GM21786 (cell line): ENCODE results near the gene GSN.
A peak's percentile ranks its signal among the peaks of the same experiment; 100 is the strongest.

Experiments used
- ATAC-seq: cut with Tn5 transposase; IDR thresholded peaks from one replicate; pipeline ENCODE4 v1.9.1; 2021; ENCODE audit not compliant: unreplicated experiment

The GSN gene

DNA sequence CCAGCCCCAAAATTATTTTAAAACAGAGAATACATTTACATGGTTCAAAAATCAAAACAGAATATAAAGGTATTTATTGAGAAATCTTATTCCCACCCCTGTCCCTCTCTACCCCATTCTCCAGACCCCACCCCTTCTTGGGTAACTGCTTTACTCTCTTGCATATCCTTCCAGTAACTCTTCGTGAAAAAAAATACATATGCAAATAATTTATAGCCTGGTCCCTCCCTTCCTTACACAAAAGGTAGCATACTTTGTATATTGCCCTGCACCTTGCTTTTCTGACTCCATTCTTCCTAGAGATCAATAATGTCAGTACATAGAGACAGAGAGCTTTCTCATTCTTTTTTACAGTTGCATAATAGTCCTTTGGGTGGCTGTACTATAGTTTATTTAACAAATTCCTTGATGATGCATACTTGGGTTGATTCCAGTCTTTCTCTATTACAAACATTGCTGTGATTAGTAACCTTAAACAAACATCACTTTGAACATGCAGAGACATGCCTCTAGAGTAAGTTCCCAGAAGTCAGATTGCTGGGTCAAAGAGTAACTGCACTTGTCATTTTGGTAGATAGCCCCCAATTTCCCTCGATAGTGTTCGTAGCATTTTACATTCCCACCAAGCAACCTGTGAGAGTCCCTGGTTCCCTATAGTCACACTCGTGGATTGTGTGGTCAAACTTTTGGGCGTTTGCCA is 54.2 kb downstream of the GSN start:
- no peak for ATAC-seq

DNA sequence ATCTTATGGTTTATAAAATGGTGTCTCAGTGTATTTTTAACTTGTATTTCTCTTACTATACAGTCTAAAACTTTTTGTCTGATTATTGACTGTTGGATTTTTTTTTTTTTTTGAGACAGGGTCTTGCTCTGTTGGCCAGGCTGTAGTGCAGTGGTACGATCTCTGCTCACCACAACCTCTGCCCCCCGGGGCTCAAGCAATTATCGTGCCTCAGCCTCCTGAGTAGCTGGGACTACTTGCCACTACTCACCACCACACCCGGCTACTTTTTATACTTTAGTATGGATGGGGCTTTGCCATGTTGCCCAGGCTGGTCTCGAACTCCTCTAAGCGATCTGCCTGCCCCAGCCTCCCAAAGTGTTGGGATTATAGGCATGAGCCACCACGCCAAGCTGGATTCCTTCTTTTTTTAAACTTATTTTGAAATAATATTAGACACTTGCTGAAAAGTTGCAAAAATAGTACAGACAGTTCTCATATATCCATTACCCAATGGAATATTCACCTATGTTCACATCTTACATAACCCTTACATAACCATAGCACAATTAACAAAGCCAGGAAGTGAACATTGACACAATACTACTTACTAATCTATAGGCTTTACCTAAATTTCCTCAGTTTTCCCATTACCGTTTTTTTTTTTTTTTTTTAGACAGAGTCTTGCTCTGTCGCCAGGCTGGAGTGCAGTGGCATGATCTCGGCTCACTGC is 54.9 kb downstream of the GSN start:
- no peak for ATAC-seq

DNA sequence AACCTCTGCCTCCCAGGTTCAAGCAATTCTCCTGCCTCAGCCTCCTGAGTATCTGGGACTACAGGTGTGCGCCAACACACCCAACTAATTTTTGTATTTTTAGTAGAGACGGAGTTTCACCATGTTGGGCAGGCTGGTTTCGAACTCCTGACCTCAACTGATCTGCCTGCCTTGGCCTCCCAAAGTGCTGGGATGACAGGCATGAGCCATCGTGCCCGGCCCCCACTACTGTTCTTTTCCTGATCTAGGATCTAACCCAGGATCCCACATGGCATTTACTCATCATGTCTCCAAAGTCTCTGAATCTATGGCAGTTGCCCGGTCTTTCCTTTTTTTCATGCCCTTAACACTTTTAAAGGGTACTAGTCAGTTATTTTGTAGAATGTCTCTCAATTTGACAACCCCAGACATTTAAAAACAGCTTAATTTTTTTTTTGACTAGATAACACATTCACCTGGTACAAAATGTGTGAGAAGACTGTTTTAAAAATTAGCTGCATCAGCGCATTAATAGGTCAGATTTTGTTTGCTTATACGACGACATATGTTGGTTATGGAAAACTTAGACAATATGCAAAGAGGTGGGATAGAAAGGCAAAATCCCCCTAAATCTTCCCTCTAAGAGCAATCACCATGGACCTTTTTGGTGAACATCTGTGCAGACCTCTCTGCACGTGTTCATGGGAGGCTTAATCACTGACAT is 55.6 kb downstream of the GSN start:
- no peak for ATAC-seq

DNA sequence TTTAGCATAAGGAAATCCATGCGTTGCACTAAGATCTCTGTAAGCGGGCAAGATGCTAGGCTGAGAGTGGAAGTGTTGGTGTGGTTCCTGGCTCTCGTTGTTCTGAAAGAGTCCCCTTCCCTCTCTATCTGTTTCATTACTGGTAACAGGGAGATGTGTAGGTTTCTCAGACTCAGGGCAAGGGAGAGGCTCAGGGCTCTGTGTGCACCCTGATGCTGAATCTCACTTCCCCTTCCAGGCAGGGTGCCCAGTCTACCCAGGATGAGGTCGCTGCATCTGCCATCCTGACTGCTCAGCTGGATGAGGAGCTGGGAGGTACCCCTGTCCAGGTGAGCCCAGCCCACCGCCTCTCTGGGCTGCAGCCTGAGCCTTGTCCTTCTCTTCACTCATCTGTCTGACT is 56.4 kb downstream of the GSN start:
- no peak for ATAC-seq

DNA sequence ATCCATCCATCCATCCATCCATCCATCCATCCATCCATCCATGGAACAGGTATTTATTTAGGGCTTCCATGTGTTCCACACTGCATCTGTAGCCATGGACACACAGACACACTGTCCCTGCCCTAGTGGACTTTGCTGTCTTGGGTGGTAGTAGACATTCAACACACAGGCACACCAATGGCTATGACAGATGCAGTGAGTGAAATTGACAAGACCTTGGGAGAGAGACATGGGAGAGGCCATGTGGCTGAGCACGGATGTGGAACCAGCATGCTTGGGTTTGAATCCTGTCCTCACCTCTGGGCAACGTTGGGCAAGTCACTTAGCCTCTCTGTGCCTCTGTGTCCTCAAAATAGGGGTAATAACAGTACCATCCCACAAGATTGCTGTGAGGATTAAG is 56.8 kb downstream of the GSN start:
- no peak for ATAC-seq

- ATAC-seq = no peak
Measured at GRCh38 chr9:121325387-121325786, 57.4 kb downstream of the GSN start.

- no peak for ATAC-seq
Measured at GRCh38 chr9:121326130-121326838, 58.3 kb downstream of the GSN start.

DNA sequence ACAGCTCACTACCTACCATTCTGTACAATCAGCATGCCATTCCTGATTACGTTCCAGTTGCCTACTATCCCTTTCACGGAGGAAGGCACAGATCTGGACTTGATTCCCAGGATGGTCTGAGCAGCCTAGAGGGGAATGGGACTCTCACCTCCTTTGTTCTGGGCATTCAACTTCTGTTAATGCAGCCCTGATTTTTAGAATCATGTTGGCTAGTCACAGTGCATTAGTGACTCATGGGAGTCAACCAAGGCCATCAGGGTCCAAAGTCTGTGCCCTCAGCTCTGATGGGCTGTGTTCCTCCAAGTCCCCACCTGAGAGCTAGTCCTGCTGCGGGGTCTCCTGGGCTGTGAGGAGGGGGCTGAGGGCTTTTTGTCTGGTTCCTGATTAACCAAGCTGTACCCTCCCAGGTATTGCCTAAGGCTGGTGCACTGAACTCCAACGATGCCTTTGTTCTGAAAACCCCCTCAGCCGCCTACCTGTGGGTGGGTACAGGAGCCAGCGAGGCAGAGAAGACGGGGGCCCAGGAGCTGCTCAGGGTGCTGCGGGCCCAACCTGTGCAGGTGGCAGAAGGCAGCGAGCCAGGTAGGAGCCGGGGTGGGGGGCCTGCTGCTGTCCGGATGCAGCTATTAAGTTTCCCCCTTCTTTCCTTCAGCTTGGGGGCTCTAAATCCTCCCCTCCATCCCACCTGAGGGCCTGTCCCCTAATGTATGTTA is 59.1 kb downstream of the GSN start:
- ATAC-seq = no peak

- ATAC-seq = no peak
Measured at GRCh38 chr9:121328476-121328875, 60.5 kb downstream of the GSN start.

DNA sequence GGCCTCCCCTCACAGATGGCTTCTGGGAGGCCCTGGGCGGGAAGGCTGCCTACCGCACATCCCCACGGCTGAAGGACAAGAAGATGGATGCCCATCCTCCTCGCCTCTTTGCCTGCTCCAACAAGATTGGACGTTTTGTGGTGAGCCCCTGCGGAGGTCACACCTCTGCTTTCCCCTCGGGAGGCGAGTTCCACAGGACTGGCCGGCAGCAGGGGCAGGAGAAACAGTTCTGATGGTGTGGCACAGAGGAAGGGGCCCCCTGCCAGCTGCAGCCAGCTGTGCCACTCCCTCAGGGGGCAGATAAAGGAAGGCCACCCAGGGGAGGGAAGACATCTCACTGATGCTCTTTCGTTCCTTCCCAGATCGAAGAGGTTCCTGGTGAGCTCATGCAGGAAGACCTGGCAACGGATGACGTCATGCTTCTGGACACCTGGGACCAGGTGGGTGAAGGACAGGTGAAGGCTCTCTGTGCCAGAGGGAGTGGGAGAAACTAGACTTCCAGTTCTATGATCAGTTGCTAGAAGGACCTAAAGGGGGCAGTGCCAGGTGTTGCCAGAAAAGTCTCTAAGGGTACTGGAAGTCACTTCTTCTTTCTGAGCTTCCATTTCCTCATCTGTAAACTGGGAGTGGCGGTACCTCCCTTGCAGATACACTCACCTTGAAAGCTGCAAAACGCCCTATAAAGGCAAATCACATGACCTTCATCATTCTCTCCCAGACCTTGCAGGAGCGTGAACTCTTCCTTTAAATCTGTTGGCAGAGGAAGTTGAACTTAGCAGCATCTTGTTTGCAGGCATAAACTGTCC is 61.1 kb downstream of the GSN start:
- no peak for ATAC-seq

DNA sequence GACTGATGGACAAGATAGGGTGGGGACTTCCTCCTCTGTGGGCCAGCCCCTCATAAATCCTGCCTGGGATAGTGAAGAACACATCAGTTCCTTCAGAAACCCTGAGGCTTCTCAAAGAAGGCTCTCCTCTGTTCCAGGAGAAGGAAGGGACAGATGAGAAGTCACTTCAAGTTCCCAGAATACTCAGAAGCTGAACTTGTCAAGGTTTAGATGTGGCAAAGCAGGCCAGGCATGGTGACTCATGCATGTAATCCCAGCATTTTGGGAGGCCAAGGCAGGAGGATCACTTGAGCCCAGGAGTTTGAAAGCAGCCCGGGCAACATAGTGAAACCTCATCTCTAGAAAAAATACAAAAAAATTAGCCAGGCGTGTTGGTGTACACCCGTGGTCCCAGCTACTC is 63.6 kb downstream of the GSN start:
- no peak for ATAC-seq

DNA sequence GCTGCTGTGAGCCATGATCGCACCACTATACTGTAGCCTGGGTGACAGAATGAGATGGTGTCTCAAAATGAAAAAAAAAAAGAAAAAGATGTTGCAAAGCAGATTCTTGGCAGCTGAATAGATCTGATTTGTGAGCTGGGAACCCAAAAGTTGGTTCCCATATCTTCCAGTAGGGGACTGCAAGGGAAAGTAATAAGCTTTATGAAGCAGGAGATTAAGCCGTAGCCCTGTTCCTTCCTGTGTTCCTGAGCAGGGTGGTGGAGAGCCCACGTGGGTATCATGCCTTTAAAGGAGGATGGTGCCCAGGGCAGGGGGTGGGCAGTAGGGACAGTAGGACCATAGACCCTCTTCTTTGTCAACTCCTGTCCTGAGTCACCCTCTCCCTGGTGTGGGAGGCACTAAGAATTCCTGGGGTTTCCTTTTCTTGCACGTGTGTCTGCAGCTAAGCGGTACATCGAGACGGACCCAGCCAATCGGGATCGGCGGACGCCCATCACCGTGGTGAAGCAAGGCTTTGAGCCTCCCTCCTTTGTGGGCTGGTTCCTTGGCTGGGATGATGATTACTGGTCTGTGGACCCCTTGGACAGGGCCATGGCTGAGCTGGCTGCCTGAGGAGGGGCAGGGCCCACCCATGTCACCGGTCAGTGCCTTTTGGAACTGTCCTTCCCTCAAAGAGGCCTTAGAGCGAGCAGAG is 64.2 kb downstream of the GSN start:
- no peak for ATAC-seq

- ATAC-seq = no peak
Measured at GRCh38 chr9:121333950-121334773, 66.2 kb downstream of the GSN start.

GRCh38 chr9:121336665-121337064 is 68.7 kb downstream of the GSN start:
- ATAC-seq = no peak

DNA sequence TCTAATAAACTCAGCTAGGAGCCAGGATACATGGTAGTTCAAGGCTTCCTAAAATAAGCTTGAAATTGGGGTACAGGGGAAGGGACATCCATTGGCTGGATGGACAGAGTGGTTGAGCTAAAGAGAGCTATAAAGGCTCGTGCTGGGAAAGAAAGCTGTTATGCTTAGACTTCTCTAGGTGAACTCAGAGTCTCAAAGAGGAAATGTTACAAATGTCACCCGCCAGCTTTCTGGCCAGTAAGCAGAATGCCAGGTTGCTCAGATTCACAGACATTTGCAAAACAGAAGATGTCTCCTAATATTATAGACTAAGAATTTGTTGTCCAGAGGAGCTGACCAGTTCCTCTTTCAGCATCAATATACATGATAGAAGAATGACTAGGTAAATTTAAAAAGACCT is 71.5 kb downstream of the GSN start:
- ATAC-seq = no peak

- peak; percentile 85 for ATAC-seq
Measured at GRCh38 chr9:121340676-121341392, 72.9 kb downstream of the GSN start.

- ATAC-seq = no peak
Measured at GRCh38 chr9:121344184-121344583, 76.2 kb downstream of the GSN start.

GRCh38 chr9:121345070-121345469 is 77.1 kb downstream of the GSN start:
- ATAC-seq = no peak
